GM10248 (cell line): ENCODE results near the gene RFC4.

Experiments used
- CTCF ChIA-PET: fragments of 300-600 bp; sonication (Branson Sonifier 250); formaldehyde crosslinking; extraction: SDS; loops from one replicate; lab custom pipeline; 2021; ENCODE audit warnings: antibody characterized with exemption; lab: Yijun Ruan, JAX
- POLR2A ChIA-PET: fragments of 350-650 bp; sonication (Branson Sonifier 250); formaldehyde crosslinking; extraction: SDS; loops from one replicate; lab custom pipeline; 2020; ENCODE audit warnings: antibody characterized with exemption; lab: Yijun Ruan, JAX
- DNase-seq: peaks from one replicate; pipeline ENCODE4 v3.0.0; 2012; ENCODE audit errors: extremely low spot score
- CTCF ChIP-seq: IDR thresholded peaks from 2 replicates; pipeline ENCODE4 v1.5.1; 2012; ENCODE audit warnings: mild to moderate bottlenecking, low read depth; ENCODE audit errors: extremely low read depth, missing control alignments, control extremely low read depth

Gene RFC4

GRCh38 chr3:186746008-186746407 lies 60.3 kb downstream of the RFC4 start:
- DNase-seq, result no peak
- ChIA-PET CTCF (no interaction called here), POLR2A (no interaction called here)
- no peak for TF ChIP-seq CTCF

GRCh38 chr3:186743666-186744065 lies 62.6 kb downstream of the RFC4 start:
- TF ChIP-seq CTCF, result no peak
- ChIA-PET CTCF (no interaction called here), POLR2A (no interaction called here)
- DNase-seq, result no peak

- DNase-seq, result no peak
- no peak for TF ChIP-seq CTCF
- ChIA-PET CTCF (interaction anchor here (0.7 kb wide), 1 partner anchor 23 kb away, joined by 3 read pairs; no protein-coding TSS in a partner anchor), POLR2A (no interaction called here)
These were observed 63.5 kb downstream of the RFC4 start for GRCh38 chr3:186742618-186743380.
